Measurements from ENCODE around the gene RNASEH2A.

DNA sequence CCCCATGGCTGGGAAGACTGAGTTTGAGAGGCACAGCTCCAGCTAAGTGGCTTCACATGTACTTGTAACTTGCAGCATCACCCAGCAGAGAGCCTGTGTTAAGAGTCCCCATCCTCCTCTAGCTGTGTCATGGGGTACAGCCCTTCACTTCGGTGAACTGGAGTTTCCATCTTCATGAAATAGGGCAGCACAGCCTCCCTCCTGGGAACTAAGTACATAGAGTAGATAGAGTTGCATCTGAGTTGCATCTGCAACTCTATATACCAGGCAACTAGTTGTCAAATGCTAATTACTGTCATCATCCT lies 6.0 kb upstream of the RNASEH2A start:
- TF ChIP-seq, protein P1, sequence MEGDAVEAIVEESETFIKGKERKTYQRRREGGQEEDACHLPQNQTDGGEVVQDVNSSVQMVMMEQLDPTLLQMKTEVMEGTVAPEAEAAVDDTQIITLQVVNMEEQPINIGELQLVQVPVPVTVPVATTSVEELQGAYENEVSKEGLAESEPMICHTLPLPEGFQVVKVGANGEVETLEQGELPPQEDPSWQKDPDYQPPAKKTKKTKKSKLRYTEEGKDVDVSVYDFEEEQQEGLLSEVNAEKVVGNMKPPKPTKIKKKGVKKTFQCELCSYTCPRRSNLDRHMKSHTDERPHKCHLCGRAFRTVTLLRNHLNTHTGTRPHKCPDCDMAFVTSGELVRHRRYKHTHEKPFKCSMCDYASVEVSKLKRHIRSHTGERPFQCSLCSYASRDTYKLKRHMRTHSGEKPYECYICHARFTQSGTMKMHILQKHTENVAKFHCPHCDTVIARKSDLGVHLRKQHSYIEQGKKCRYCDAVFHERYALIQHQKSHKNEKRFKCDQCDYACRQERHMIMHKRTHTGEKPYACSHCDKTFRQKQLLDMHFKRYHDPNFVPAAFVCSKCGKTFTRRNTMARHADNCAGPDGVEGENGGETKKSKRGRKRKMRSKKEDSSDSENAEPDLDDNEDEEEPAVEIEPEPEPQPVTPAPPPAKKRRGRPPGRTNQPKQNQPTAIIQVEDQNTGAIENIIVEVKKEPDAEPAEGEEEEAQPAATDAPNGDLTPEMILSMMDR (IDR thresholded peaks at IDR 0.05): no peak
- TF ChIP-seq POLR2A (IDR thresholded peaks at IDR 0.05) (no peak), EP300 (IDR thresholded peaks at IDR 0.05; ENCODE audit: low read depth) (no peak)
